Stimulated activated CD8-positive, alpha-beta memory T cell treated with anti-CD3 and anti-CD28 coated beads, Interleukin-2, amount 100 ng/mL, for 1 hour (primary cell): Measurements from ENCODE around the gene MGA.
A peak's percentile ranks its signal among the peaks of the same experiment; 100 is the strongest.

Experiments
- DNase-seq, 2 donors: peaks; one replicate each; pipeline ENCODE4 v3.0.0-alpha.2; 2020; ENCODE audit warnings: low read depth in 2 of 2

The MGA gene

GRCh38 chr15:41660235-41661077, at the start of gene MGA:
TSS of gene MGA (plus strand) at chr15:41660405.
- peak; percentile 75 to 85 for DNase-seq

DNA sequence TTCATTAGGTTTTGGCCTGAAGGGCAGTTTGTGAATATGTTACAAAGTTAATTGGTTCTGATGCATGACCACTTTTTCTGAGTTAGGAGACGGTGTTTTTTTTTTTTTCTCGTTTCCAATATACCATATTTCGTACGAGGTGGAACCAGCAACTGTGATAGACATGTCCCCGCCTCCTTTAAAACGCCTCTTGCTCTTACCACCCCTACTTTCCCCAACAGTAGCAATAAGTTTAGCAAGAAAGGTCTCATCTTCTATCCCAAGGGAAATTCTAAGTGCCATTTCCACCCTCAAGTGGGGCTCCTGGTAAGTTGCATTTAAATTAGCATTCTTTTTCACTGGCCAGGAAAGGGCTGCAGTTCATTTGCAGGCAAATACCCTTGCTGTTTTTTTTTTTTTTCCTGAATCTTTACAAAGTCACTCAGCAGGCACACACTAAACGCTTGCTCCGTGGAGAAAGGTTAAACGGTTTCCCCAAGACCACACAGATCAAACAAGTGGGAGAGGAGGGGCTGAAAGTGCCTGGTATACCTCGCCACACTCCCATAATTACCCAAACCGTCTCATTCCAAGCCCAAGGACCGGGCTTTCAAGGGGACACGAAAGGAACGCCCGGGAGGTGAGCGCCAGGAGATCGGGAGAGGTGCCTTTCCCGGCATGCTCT, 39.5 kb upstream of the MGA start:
- no peak for DNase-seq

- peak; percentile 49 to 63 for DNase-seq
Measured at GRCh38 chr15:41621200-41622193, 38.7 kb upstream of the MGA start.

DNA sequence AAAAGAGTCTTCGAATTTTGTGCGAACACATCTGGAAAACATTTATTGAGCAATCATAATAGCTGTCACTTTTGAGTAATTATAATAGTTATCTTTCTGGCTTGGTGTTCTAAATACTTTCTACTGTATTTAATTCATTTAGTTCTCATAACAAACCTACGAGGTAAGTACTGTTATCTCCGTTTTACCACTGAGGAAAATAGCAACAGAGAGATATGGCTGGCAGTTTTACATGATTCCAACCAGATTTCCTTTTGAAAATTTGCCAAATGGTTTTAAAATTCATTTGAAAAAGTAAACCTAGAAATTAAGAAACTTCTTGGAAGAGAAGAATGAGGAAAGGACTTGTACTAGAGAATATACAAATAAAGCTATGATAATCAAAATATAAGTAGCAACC, 37.3 kb upstream of the MGA start:
- no peak for DNase-seq

DNA sequence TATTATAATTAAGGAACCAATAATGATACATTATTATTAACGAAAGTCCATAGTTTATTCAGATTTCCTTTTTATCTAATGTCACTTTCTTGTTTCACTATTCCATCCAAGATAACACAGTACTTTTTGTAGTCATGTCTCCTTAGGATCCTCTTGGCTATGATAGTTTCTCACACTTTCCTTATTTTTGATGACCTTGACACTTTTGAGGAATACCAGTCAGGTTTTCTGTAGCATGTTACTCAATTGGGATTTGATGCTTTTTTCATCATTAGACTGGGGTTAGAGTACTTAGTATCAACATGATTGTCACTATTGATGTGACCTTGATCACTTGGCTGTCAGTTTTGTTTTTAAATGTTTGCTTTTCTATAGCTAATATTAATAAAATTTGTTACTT, 33.0 kb upstream of the MGA start:
- DNase-seq, result no peak

DNA sequence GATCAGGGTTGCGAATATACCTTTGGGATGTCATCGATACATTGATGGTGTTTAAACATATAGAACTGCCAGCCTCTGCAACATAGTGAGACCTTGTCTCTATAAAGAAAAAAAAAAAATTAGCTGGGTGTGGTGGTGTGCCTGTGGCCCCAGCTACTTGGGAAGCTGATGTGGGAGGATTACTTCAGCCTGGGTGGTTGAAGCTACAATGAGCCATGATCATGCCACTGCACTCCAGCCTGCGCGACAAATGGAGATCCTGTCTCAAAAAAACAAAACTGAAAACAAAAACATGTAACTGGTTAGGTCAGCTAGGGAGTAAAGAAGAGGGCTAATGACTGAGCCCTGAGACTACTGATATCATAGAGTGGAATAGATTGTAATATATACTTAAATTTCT, 30.7 kb upstream of the MGA start:
- DNase-seq, result no peak

DNA sequence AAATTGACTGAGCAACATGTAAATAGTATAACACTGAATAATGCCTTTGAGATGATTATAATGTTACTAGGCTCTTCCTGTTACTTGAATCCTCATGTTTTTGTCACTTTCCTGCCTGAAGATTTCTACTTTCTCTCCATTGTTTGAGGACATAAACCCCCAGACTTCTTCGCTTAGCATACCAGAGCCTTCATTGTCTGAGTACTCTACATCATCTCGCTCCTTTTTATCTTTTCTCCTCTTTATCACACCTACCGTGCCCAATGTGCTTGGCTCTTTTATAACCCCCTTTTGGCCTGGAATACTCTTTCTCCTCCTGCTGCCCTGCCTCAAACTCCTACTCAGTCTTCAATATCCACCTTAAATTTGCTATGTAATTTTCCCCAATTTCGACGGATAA, 30.3 kb upstream of the MGA start:
- no peak for DNase-seq

DNA sequence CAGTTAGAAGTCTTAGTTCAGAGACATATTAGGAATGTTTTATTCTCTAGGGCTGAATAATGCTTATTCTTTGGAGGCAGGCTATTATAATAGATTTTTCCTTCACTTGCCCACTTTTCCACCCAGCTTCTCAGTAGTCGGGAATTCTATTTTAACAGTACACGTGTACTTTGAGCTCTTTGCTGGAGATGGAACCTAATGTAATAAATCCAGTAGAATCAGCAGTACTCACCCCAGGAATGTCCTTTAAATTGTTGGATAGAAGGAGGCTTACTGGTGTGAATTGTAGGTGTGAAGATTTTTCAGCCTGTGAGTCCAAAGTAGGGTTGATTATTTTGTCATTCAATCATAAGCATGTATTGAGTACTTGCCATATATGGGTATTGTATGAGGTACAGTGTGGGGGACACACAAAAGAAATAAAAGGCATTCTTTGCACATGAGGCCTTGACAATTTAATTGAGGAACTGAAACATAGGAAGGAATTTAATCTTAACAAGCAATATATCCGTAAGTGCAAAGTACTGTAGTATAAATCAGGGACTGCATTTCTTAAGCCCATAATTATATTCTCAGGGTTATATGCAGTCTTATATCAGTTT, 29.5 kb upstream of the MGA start:
- no peak for DNase-seq

GRCh38 chr15:41631880-41632470, 28.2 kb upstream of the MGA start:
- no peak for DNase-seq

GRCh38 chr15:41633609-41634008, 26.6 kb upstream of the MGA start:
- no peak for DNase-seq

- no peak for DNase-seq
Measured at GRCh38 chr15:41634072-41634626, 26.1 kb upstream of the MGA start.

DNA sequence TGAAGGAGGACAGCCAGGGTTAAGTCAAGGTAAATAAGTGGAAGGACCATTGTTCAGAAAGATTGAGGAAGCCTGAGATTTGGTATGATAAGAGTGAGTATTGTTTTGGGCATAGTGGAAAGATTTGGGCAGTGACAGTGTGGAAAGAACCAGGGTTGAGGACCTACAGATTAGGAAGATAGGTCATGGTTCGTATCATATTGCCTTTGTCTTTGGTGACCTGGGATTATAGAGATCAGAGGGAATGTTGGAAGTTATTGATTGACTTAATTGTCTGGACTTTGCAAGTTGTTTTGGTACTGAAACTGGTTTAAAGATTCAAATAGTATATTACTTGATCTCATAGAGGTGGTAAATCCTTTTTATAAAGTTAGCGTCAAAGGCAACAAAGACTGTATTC, 23.1 kb upstream of the MGA start:
- DNase-seq, result no peak

- no peak for DNase-seq
Measured at GRCh38 chr15:41640985-41641384, 19.2 kb upstream of the MGA start.

- no peak for DNase-seq
Measured at GRCh38 chr15:41647262-41647661, 12.9 kb upstream of the MGA start.

DNA sequence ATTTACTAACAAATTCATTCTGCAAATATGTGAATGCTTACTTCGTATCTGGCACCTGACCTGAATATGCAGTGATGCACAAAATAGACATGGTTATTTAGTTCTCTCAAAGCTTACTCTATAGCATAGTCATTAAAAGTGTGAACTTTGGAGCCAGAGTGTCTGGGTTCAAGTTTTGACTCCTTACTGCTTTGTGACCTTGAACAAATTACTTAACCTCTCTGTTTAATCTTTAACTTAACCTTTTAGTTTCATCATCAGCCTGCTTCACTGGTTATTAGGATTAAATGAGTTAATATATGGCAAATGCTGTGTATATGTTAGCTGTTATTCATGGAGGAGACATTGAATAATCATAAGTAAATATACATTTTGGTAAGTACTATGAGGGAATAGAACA, 12.1 kb upstream of the MGA start:
- no peak for DNase-seq

GRCh38 chr15:41648770-41649169, 11.4 kb upstream of the MGA start:
- no peak for DNase-seq

GRCh38 chr15:41650806-41651205, 9.4 kb upstream of the MGA start:
- DNase-seq, result no peak

- no peak for DNase-seq
Measured at GRCh38 chr15:41651373-41651772, 8.8 kb upstream of the MGA start.

- no peak for DNase-seq
Measured at GRCh38 chr15:41653760-41654159, 6.4 kb upstream of the MGA start.

DNA sequence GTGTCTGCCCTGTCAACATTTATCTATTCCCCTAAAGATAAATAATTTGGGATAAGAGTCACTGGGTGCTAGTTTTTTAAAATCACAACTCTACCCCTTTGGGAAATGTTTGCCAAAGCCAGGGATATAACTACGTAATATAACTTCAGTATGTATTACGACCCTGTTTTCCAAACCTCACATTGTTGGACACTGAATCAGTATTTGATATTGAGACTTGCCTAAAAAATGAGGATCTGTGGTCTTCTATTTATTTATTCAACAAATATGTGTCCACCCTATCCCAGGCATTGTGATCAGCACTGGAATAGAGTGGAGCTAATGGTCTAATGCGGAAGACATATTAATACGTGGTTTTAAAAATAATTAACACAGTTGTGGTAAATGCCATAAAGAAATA, 4.5 kb upstream of the MGA start:
- DNase-seq, result no peak

GRCh38 chr15:41656188-41656587, 4.0 kb upstream of the MGA start:
- no peak for DNase-seq
